ENCODE results near the gene MYO5A. TPM values are rescaled to one million over a fixed set of nuclear protein-coding genes. Genes with fewer than 3 reads are reported as not detected.
"Not testable (repeated sequence)": the region's sequence is repeated elsewhere in the genome, so short reads cannot be mapped to it uniquely, and the experiment has no call there.

The MYO5A gene
- total RNA-seq, 2 experiments from 2014 or later: 22.5 TPM

DNA sequence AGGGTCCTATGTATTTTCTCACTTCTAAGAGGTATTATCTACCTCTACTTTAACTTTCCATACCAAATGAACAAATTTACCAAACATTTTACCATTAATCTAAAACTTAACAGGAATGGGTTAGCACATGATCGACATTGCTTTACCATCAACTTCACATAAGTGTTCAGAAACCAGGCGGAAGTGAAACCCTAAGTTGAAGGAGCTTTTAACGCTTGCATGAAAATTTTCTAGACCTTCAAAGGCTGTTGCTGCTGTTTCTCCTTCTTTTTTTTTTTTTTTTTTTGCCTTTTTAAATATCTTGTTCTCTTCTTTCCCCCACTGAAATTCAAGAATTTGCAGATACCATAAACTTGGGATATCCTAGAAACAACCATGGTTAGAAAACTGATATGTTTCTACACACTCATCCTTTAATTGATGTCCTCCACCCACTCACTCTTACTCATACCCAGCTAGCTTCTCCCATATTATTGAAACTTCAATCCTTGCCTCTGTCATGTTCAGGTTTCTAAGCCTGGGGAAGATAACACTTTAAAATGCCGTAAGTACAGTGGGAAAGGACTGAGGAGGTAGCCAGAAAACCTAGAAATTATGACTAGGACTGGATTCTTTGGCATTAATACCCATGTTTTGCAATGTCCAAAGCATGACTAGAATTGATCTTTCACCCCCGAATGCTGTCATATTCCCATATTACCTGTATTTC, 24.7 kb downstream of the MYO5A start:
- Mint-ChIP-seq H3K4me1 (peaks cover 28% of the 10 kb centered on the region), H3K27ac (peak overlapping the region; percentile 17), H3K27me3 (no peaks in the 10 kb centered on the region), H3K9me3 (ENCODE audit: low read depth) (no peaks in the 10 kb centered on the region), H3K36me3 (ENCODE audit: low read depth) (no peaks in the 10 kb centered on the region), H3K4me3 (no peak overlapping the region)
- CTCF ChIA-PET: interaction anchor here (0.6 kb wide), 2 partner anchors 26 to 176 kb away, joined by 3 to 4 read pairs; no protein-coding TSS in a partner anchor
- peak; percentile 73 for ATAC-seq
- intact Hi-C loops (cut with DNase I, micrococcal nuclease): no loop called here
- POLR2A ChIA-PET: interaction anchor here (0.7 to 1.3 kb wide), 2 partner anchors 24 to 258 kb away, joined by 3 read pairs; partner anchors contain the start of gene MYO5A
- no peak for DNase-seq

DNA sequence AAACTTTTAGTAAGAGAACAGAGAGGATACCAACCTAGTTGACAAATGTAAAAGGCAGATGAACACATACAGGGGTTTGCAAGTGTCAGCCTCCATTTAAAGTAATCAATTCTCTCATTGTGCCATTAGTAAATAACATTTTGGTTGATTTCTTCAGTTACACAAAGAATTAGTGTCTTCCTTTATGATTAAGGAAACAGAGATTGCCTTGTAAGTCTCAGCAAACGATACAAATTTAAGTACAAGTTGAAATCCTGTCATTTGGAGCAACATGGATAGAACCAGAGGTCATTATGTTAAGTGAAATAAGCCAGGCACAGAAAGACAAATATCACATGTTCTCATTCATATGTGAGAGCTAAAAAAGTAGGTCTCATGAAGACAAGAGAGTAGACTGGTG, 26.1 kb downstream of the MYO5A start:
- H3K36me3 Mint-ChIP-seq (ENCODE audit: low read depth): no peaks in the 10 kb centered on the region
- ChIA-PET POLR2A (no interaction called here), CTCF (no interaction called here)
- H3K9me3 Mint-ChIP-seq (ENCODE audit: low read depth): no peaks in the 10 kb centered on the region
- H3K4me1 Mint-ChIP-seq: peaks cover 28% of the 10 kb centered on the region
- no peak overlapping the region for H3K27ac Mint-ChIP-seq
- H3K27me3 Mint-ChIP-seq: no peaks in the 10 kb centered on the region
- intact Hi-C loops (cut with DNase I, micrococcal nuclease): no loop called here
- DNase-seq (no peak), ATAC-seq (no peak)
- no peak overlapping the region for H3K4me3 Mint-ChIP-seq

DNA sequence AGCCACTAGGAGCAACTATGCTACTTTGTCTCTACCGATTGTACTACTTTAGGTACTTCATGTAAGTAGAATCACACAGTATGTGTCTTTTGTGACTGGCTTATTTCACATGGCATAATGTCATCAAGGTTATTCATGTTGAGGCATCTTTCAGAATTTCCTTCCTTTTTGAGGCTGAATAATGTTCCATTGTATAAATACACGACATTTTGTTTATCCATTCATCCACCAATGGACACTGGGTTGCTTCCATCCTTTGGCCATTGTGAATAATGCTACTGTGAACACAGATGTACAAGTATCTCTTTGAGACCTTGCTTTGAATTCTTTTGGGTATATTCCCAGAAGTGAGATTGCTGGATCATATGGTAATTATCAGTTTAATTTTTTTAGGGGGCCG, 29.2 kb downstream of the MYO5A start:
- ATAC-seq (no peak), DNase-seq (no peak)
- H3K27me3 Mint-ChIP-seq: no peaks in the 10 kb centered on the region
- intact Hi-C loops (cut with DNase I, micrococcal nuclease): loop anchor here in 1 of 2 experiments (10.0 kb wide), 1 partner anchor 705 kb away; no protein-coding TSS in a partner anchor
- no peak overlapping the region for H3K27ac Mint-ChIP-seq
- H3K4me3 Mint-ChIP-seq: no peak overlapping the region
- peaks cover 34% of the 10 kb centered on the region for H3K4me1 Mint-ChIP-seq
- no peaks in the 10 kb centered on the region for H3K36me3 Mint-ChIP-seq (ENCODE audit: low read depth)
- no peaks in the 10 kb centered on the region for H3K9me3 Mint-ChIP-seq (ENCODE audit: low read depth)
- ChIA-PET POLR2A (interaction anchor here (0.7 kb wide), 1 partner anchor 35 kb away, joined by 3 read pairs; no protein-coding TSS in a partner anchor), CTCF (interaction anchor here (0.8 to 1.5 kb wide), 4 partner anchors 10 to 58 kb away, joined by 3 to 4 read pairs (median 3); no protein-coding TSS in a partner anchor)

DNA sequence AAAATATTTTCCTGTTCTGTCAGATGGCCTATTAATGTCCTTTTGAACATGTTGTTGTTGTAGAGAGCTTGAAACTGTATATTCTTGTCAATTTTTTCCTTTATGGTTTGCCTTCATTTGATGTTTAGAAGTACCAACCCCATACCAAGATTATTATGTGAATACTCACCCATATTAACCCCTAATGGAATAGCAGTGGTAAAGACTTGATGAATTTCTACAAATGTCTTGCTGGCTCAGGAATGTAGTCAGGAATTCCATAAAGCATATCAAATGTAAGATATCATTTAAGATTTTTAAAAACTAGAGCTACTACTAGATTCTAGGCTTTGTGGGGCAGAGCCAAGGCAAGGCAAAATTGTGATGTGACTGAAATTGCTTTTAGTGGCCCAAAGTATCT, 30.0 kb downstream of the MYO5A start:
- no peaks in the 10 kb centered on the region for H3K36me3 Mint-ChIP-seq (ENCODE audit: low read depth)
- no peak for ATAC-seq

DNA sequence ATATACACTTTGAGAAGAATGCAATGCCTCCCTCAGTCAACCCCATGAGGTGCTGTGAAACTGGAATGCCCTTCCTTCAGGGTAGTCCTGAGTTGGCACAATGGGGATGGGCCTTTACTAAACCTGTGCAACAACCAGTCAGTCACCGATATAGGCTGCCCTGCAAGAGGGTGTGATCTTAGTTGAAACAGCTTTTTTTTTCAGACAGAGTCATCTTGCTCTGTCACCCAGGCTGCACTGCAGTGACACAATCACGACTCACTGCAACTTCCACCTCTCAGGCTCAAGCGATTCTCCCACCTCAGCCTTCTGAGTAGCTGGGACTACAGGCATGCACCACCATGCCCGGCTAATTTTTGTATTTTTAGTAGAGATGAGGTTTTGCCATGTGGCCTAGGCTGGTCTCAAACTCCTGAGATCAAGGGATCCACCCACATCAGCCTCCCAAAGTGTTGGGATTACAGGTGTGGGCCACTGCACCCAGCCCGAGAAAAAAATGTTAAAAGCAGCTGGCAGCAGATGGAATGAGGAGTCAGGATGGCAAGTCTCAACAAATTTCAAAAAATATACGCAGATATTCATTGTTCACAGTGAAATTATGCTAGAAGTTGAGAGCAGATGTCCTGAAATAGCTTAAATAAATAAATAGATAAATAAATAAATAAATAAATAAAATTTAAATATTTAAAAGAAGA, 31.8 kb downstream of the MYO5A start:
- intact Hi-C loops (cut with DNase I, micrococcal nuclease): loop anchor here (2.0 to 10.0 kb wide), 2 partner anchors 62 to 708 kb away; no protein-coding TSS in a partner anchor
- H3K27me3 Mint-ChIP-seq: no peaks in the 10 kb centered on the region
- no peak overlapping the region for H3K27ac Mint-ChIP-seq
- no peaks in the 10 kb centered on the region for H3K36me3 Mint-ChIP-seq (ENCODE audit: low read depth)
- DNase-seq (peak; percentile 78), ATAC-seq (peak; percentile 100)
- ChIA-PET POLR2A (interaction anchor here (1.0 kb wide), 1 partner anchor 15 kb away, joined by 3 read pairs; no protein-coding TSS in a partner anchor), CTCF (interaction anchor here (0.6 to 1.6 kb wide), 7 partner anchors 9 to 282 kb away, joined by 3 to 7 read pairs (median 4); no protein-coding TSS in a partner anchor)
- no peak overlapping the region for H3K4me3 Mint-ChIP-seq
- peaks cover 19% of the 10 kb centered on the region for H3K4me1 Mint-ChIP-seq
- no peaks in the 10 kb centered on the region for H3K9me3 Mint-ChIP-seq (ENCODE audit: low read depth)

More for the DNA sequence above, 30.0 kb downstream of the MYO5A start:
- Mint-ChIP-seq H3K27ac (no peak overlapping the region), H3K4me3 (no peak overlapping the region), H3K4me1 (peaks cover 26% of the 10 kb centered on the region), H3K27me3 (no peaks in the 10 kb centered on the region), H3K9me3 (ENCODE audit: low read depth) (no peaks in the 10 kb centered on the region)
- intact Hi-C loops (cut with DNase I, micrococcal nuclease): loop anchor here in 1 of 2 experiments (10.0 kb wide), 1 partner anchor 706 kb away; no protein-coding TSS in a partner anchor
- no peak for DNase-seq
- ChIA-PET CTCF (interaction anchor here (0.6 to 1.5 kb wide), 5 partner anchors 22 to 307 kb away, joined by 3 to 4 read pairs (median 3); no protein-coding TSS in a partner anchor), POLR2A (no interaction called here)

DNA sequence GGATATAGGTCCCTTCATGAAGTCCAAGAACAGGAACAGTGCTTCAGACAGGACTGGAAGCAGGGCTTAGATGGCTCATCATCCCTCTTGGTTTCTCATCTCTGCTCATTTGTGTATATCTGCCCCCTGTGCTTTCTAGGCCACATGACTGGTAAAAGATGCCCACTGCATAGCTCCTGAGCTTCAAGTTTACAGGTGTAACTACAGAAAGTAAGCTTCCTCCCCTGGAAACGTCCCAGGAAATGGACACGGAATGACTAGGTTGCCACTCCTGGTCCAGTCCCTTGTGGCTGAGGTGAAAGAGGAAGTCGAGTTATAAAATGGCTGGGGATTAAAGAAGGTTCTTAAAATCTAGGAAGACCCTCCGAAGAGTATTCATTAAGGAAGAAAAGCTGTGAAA, 32.5 kb downstream of the MYO5A start:
- intact Hi-C loops (cut with DNase I, micrococcal nuclease): loop anchor here (2.0 to 10.0 kb wide), 2 partner anchors 63 to 709 kb away; no protein-coding TSS in a partner anchor
- Mint-ChIP-seq H3K27me3 (no peaks in the 10 kb centered on the region), H3K36me3 (ENCODE audit: low read depth) (no peaks in the 10 kb centered on the region), H3K4me3 (no peak overlapping the region), H3K4me1 (peaks cover 21% of the 10 kb centered on the region), H3K9me3 (ENCODE audit: low read depth) (no peaks in the 10 kb centered on the region), H3K27ac (no peak overlapping the region)
- no peak for ATAC-seq
- ChIA-PET POLR2A (interaction anchor here (1.0 kb wide), 1 partner anchor 14 kb away, joined by 3 read pairs; no protein-coding TSS in a partner anchor), CTCF (interaction anchor here (0.7 to 1.6 kb wide), 6 partner anchors 8 to 110 kb away, joined by 3 to 4 read pairs (median 3); no protein-coding TSS in a partner anchor)
- no peak for DNase-seq

DNA sequence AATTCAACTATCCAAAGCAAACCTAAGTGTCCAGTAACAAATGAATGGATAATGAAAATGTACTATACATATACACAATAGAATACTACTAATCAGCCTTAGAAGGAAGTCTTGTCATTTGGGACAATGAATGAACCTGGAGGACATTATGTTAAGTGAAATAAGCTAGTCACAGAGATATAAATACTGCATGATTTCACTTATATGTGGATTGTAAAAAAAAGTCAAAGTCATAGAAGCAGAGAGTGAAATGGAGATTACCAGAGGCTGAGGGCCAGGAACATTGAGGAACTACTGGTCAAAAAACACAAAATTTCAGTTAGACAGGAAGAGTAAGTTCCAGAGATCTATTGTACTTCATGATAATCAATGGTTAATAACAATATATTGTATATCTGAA, 33.6 kb downstream of the MYO5A start:
- ATAC-seq (no peak), DNase-seq (no peak)
- no peaks in the 10 kb centered on the region for H3K36me3 Mint-ChIP-seq (ENCODE audit: low read depth)
- CTCF ChIA-PET: interaction anchor here (0.5 to 1.4 kb wide), 3 partner anchors 13 to 242 kb away, joined by 3 read pairs; no protein-coding TSS in a partner anchor
- H3K9me3 Mint-ChIP-seq (ENCODE audit: low read depth): no peaks in the 10 kb centered on the region
- H3K27me3 Mint-ChIP-seq: no peaks in the 10 kb centered on the region
- peaks cover 25% of the 10 kb centered on the region for H3K4me1 Mint-ChIP-seq
- H3K27ac Mint-ChIP-seq: no peak overlapping the region
- POLR2A ChIA-PET: interaction anchor here (0.6 kb wide), 1 partner anchor 62 kb away, joined by 7 read pairs; no protein-coding TSS in a partner anchor
- H3K4me3 Mint-ChIP-seq: no peak overlapping the region
- intact Hi-C loops (cut with DNase I, micrococcal nuclease): loop anchor here in 1 of 2 experiments (10.0 kb wide), 1 partner anchor 710 kb away; no protein-coding TSS in a partner anchor

DNA sequence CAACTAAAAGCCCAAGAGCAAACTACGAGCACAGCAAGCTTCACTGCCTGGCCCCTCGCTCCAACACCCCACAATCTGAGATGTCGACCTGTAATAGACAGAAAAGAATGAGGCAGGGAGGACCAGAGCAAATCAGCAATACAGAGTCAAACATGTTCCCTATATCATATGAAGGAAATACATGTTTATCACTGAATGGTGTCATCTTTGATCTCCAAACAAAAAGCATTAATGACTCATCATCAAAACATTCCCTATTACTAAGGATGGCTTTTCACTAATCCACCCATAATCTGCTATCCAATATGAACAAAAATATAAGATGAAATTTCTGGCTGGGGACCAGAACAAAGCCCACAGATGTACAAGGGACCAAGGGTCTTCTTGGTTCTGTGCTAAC, 34.7 kb downstream of the MYO5A start:
- CTCF ChIA-PET: interaction anchor here (1.3 kb wide), 1 partner anchor 14 kb away, joined by 3 read pairs; no protein-coding TSS in a partner anchor
- Mint-ChIP-seq H3K27ac (no peak overlapping the region), H3K36me3 (ENCODE audit: low read depth) (no peaks in the 10 kb centered on the region), H3K27me3 (no peaks in the 10 kb centered on the region), H3K4me1 (peaks cover 28% of the 10 kb centered on the region), H3K9me3 (ENCODE audit: low read depth) (no peaks in the 10 kb centered on the region), H3K4me3 (no peak overlapping the region)
- POLR2A ChIA-PET: no interaction called here
- ATAC-seq (no peak), DNase-seq (no peak)
- intact Hi-C loops (cut with DNase I, micrococcal nuclease): loop anchor here in 1 of 2 experiments (10.0 kb wide), 1 partner anchor 711 kb away; no protein-coding TSS in a partner anchor

DNA sequence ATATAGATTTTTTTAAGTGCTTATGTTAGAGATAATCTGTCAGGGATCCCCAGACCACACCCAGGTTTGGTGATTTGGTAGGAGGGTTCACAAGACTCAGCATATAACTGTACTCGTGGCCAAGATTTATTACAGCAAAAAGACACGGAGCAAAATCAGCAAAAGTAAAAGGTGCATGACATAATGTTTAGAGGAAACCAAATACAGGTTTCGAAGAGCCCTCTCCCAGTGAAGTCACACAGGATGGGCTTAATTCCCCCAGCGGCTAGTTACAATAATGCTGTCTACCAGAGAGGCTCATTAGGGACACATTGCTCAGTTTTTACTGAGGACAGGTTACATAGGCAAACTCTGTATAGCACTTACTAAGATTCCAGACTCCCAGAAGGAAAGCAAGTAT, 36.5 kb downstream of the MYO5A start:
- CTCF ChIA-PET: no interaction called here
- no peak for ATAC-seq
- DNase-seq: no peak
- Mint-ChIP-seq H3K4me1 (peaks cover 39% of the 10 kb centered on the region), H3K27me3 (no peaks in the 10 kb centered on the region), H3K36me3 (ENCODE audit: low read depth) (no peaks in the 10 kb centered on the region), H3K4me3 (no peak overlapping the region), H3K27ac (no peak overlapping the region), H3K9me3 (ENCODE audit: low read depth) (no peaks in the 10 kb centered on the region)
- POLR2A ChIA-PET: no interaction called here
- intact Hi-C loops (cut with DNase I, micrococcal nuclease): loop anchor here in 1 of 2 experiments (10.0 kb wide), 1 partner anchor 713 kb away; no protein-coding TSS in a partner anchor

DNA sequence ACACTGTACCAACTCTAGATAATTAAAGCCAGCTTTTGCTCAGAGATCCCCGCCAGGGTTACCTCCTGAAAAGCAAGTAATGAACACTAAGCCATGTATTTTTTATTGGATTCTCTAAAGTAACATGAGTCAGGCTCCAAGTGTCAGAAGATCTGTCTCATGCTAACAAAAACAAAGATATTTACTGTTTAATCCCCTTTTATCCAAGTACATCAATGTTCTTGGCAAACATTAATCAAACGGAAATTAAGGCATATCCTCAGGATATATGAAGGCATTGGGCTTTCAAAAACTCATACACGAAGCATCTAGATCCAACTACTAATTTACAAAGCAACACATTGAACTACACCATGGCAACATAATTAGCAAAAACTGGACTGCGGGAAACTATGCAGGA, 37.2 kb downstream of the MYO5A start:
- POLR2A ChIA-PET: no interaction called here
- Mint-ChIP-seq H3K9me3 (ENCODE audit: low read depth) (no peaks in the 10 kb centered on the region), H3K36me3 (ENCODE audit: low read depth) (no peaks in the 10 kb centered on the region), H3K4me1 (peaks cover 37% of the 10 kb centered on the region), H3K4me3 (no peak overlapping the region), H3K27ac (no peak overlapping the region), H3K27me3 (no peaks in the 10 kb centered on the region)
- intact Hi-C loops (cut with DNase I, micrococcal nuclease): loop anchor here in 1 of 2 experiments (10.0 kb wide), 1 partner anchor 713 kb away; no protein-coding TSS in a partner anchor
- CTCF ChIA-PET: no interaction called here
- ATAC-seq: no peak
- no peak for DNase-seq

DNA sequence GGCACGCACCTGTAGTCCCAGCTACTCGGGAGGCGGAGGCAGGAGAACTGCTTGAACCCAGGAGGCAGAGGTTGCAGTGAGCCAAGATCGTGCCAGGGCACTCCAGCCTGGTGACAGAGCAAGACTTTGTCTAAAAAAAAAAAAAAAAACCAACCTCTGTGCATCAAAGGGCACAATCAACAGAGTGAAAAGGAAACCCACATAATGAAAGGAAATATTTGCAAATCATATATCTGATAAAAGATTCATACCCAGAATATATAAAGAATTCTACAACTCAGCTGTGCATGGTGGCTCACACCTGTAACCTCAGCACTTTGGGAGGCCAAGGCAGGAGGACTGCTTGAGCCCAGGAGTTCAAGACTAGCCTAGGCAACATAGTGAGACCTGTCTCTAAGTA, 39.2 kb downstream of the MYO5A start:
- DNase-seq: peak; percentile 22
- H3K4me3 Mint-ChIP-seq; H3K27ac Mint-ChIP-seq; H3K9me3 Mint-ChIP-seq (ENCODE audit: low read depth); H3K36me3 Mint-ChIP-seq (ENCODE audit: low read depth); CTCF ChIA-PET; H3K27me3 Mint-ChIP-seq: not testable (repeated sequence)
- POLR2A ChIA-PET: interaction anchor here (0.6 kb wide), 1 partner anchor 376 kb away, joined by 4 read pairs; no protein-coding TSS in a partner anchor
- peak; percentile 76 for ATAC-seq
- peaks cover 38% of the 10 kb centered on the region for H3K4me1 Mint-ChIP-seq
- intact Hi-C loops (cut with DNase I, micrococcal nuclease): loop anchor here in 1 of 2 experiments (5.0 kb wide), 1 partner anchor 232 kb away; no protein-coding TSS in a partner anchor
